Measurements from ENCODE around the gene DHRS3. TPM values are rescaled to one million over a fixed set of nuclear protein-coding genes. Genes with fewer than 3 reads are reported as not detected.

DHRS3 gene
- total RNA-seq, 1 experiment from 2014 or later: 54.5 TPM

GRCh38 chr1:12591267-12591938 lies 26.6 kb downstream of the DHRS3 start:
- Histone ChIP-seq H3T11ph (ENCODE audit: low read length) (no peak overlapping the region), H2BK120ac (ENCODE audit: low read depth, low read length, poor library complexity, severe bottlenecking) (no peak overlapping the region), H3K79me2 (ENCODE audit: insufficient read depth, low read length) (no peaks in the 10 kb centered on the region), H2AK5ac (ENCODE audit: insufficient read length, low read length) (no peak overlapping the region), H3K9ac (ENCODE audit: extremely low read depth, insufficient read length, low read length) (no peak overlapping the region), H3K27ac (ENCODE audit: insufficient read length, low read depth, low read length) (no peak overlapping the region), H3K9me3 (ENCODE audit: control insufficient read depth, low read depth, low read length) (no peaks in the 10 kb centered on the region), H3K27me3 (ENCODE audit: insufficient read depth, low read length) (no peaks in the 10 kb centered on the region; the same call in 1 of the 2 replicates), H2AFZ (ENCODE audit: low read length) (no peak overlapping the region), H3K23me2 (ENCODE audit: insufficient read length, low read depth, low read length, poor library complexity, severe bottlenecking) (peaks cover 13% of the 10 kb centered on the region), H3K79me1 (ENCODE audit: insufficient read depth, low read depth, low read length, poor library complexity, severe bottlenecking) (no peaks in the 10 kb centered on the region), H4K20me1 (ENCODE audit: control insufficient read depth, insufficient read depth, insufficient read length) (no peaks in the 10 kb centered on the region), H3K23ac (ENCODE audit: insufficient read length, low read depth, low read length) (no peak overlapping the region), H3K18ac (ENCODE audit: insufficient read length, low read depth, low read length) (no peak overlapping the region), H3K4ac (ENCODE audit: low read depth, low read length) (no peak overlapping the region), H4K8ac (replicated peaks; ENCODE audit: insufficient read length, low read depth, low read length) (no peak overlapping the region), H2BK12ac (ENCODE audit: insufficient read length, low read depth, low read length) (no peak overlapping the region), H2BK15ac (ENCODE audit: low read depth, low read length) (no peak overlapping the region), H2BK5ac (ENCODE audit: insufficient read length, low read length) (no peak overlapping the region), H2BK20ac (ENCODE audit: low read depth, low read length, poor library complexity, severe bottlenecking) (no peak overlapping the region), H3K56ac (ENCODE audit: insufficient read length, low read depth, low read length) (no peak overlapping the region), H3K4me2 (ENCODE audit: insufficient read depth, insufficient read length, low read length) (no peak overlapping the region), H4K5ac (ENCODE audit: insufficient read length, low read depth, low read length) (no peak overlapping the region), H4K91ac (ENCODE audit: insufficient read length, low read depth, low read length) (no peak overlapping the region), H3K14ac (ENCODE audit: insufficient read depth, low read length) (no peak overlapping the region), H3K4me1 (ENCODE audit: insufficient read depth, low read length) (peaks cover 6% of the 10 kb centered on the region; the same call in 1 of the 2 replicates)
- Mint-ChIP-seq H3K4me1 (peaks cover 29 to 31% of the 10 kb centered on the region in 2 experiments), H3K4me3 (no peak overlapping the region; a peak in 1 of 5 replicates), H3K27me3 (ENCODE audit: low read depth) (peaks cover 6% of the 10 kb centered on the region), H3K9me3 (no peaks in the 10 kb centered on the region; a peak in 1 of 5 replicates), H3K36me3 (ENCODE audit: insufficient read depth in 1 of 3, low read depth in 3 of 3) (peaks cover 0 to 21% (median 9%) of the 10 kb centered on the region in 3 experiments; a peak in 4 of 7 replicates), H3K27ac (no peak overlapping the region; a peak in 1 of 7 replicates)
- no CpG with 5 or more reads among the region's 19 CpGs for WGBS (ENCODE audit: extremely low coverage, insufficient read length, low lambda C conversion rate)
- no peak for DNase-seq
- no peak for TF ChIP-seq CTCF (conservative IDR thresholded peaks at IDR 0.05)

Measured in H9 (cell line).